Progenitor cell of endocrine pancreas (in vitro differentiated cells): ENCODE results near the gene MLIP. TPM values are rescaled to one million over a fixed set of nuclear protein-coding genes. Genes with fewer than 3 reads are reported as not detected.

Experiments
- DNase-seq: peaks from one replicate; pipeline ENCODE4 v3.0.0; 2021; ENCODE audit warnings: low spot score; ENCODE audit not compliant: unreplicated experiment
- H3K27ac Mint-ChIP-seq: 2 replicates; pipeline ENCODE4 v1.8.0; 2021; ENCODE audit warnings: mild to moderate bottlenecking, moderate library complexity, mixed read lengths
- H3K27me3 Mint-ChIP-seq: 2 replicates; pipeline ENCODE4 v1.8.0; 2021; ENCODE audit warnings: mixed read lengths
- H3K36me3 Mint-ChIP-seq: 2 replicates; pipeline ENCODE4 v1.8.0; 2022; ENCODE audit warnings: mixed read lengths; ENCODE audit not compliant: insufficient read depth
- H3K4me1 Mint-ChIP-seq: 2 replicates; pipeline ENCODE4 v1.8.0; 2021; ENCODE audit warnings: low read depth, mixed read lengths
- H3K4me3 Mint-ChIP-seq: 2 replicates; pipeline ENCODE4 v1.8.0; 2021; ENCODE audit warnings: low read depth, mild to moderate bottlenecking, moderate library complexity, mixed read lengths
- H3K9me3 Mint-ChIP-seq: 2 replicates; pipeline ENCODE4 v1.8.0; 2021; ENCODE audit warnings: low read depth, mixed read lengths
- CTCF ChIP-seq: fragments of 200-600 bp; sonication (generic); IDR thresholded peaks from one replicate; pipeline ENCODE4 v1.5.0; 2021; ENCODE audit warnings: antibody characterized with exemption, mild to moderate bottlenecking; ENCODE audit not compliant: unreplicated experiment
- total RNA-seq: library from RNA; stranded (reverse); gene quantifications from 2 replicates; pipeline ENCODE4 v1.2.1, GENCODE V29; 2021

The MLIP gene
- total RNA-seq, 1 donor from 2014 or later = not detected

- no peaks in the 10 kb centered on the region for H3K27me3 Mint-ChIP-seq
- no peaks in the 10 kb centered on the region for H3K9me3 Mint-ChIP-seq
- TF ChIP-seq CTCF = no peak
- H3K27ac Mint-ChIP-seq = no peak overlapping the region
- no peak for DNase-seq
- H3K4me1 Mint-ChIP-seq = no peaks in the 10 kb centered on the region
- no peak overlapping the region for H3K4me3 Mint-ChIP-seq
- H3K36me3 Mint-ChIP-seq = no peaks in the 10 kb centered on the region
These were observed 40.6 kb downstream of the MLIP start for GRCh38 chr6:54151861-54152260.

DNA sequence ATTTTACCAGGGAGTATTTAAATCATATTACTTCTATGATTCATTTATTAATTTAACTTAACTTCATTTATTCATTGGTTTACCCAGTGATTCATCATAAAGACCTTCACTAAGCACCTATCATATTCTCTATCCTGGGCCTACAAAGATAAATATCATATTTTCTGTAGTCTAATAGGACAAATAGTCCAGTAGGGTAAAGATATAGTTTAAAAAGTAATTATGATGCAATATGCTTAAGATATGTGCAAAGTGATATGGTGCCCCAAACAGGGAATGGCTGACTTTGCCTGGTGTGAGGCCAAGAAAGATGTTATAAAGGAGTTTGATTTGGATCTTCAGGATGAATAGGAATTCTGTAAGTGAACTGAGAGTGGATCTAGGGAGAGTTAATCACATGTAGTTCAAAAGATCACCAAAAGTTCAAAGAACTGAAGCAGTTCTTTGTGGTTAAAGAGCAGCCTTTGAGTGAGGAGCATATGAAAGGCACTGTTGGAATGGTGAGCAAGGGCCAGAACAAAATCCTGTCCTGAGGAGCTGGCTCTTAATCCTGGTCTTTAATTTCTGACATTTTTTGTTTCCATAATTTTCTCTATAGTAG, 45.5 kb downstream of the MLIP start:
- DNase-seq = no peak
- Mint-ChIP-seq H3K4me3 (no peak overlapping the region), H3K27ac (no peak overlapping the region), H3K9me3 (no peaks in the 10 kb centered on the region), H3K27me3 (no peaks in the 10 kb centered on the region), H3K4me1 (no peaks in the 10 kb centered on the region), H3K36me3 (no peaks in the 10 kb centered on the region)
- no peak for TF ChIP-seq CTCF

DNA sequence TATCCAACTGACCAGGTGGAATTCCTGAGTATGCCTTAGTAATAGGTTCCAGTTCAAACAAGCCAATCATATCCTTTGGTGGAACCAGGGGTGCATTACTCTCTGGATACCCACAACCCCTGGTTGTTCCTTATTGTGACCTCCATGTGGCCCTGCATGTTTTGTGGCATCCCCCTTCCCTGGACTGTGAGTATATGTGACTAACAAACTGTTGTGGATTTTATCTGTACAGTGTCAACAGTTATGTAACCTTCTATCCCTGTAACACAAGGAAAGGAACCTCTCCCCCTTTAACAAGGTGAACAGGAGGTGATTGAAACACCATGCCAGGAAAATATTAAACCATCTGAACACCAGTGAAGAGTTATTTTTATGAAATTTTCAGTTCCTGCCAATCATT, 46.2 kb downstream of the MLIP start:
- H3K36me3 Mint-ChIP-seq = no peaks in the 10 kb centered on the region
- no peak for TF ChIP-seq CTCF
- H3K4me1 Mint-ChIP-seq = no peaks in the 10 kb centered on the region
- H3K27me3 Mint-ChIP-seq = no peaks in the 10 kb centered on the region
- H3K9me3 Mint-ChIP-seq = no peaks in the 10 kb centered on the region
- H3K4me3 Mint-ChIP-seq = no peak overlapping the region
- H3K27ac Mint-ChIP-seq = no peak overlapping the region
- DNase-seq = no peak

- Mint-ChIP-seq H3K36me3 (no peaks in the 10 kb centered on the region), H3K9me3 (peaks cover 5% of the 10 kb centered on the region), H3K27me3 (no peaks in the 10 kb centered on the region), H3K4me1 (no peaks in the 10 kb centered on the region), H3K27ac (no peak overlapping the region), H3K4me3 (no peak overlapping the region)
- TF ChIP-seq CTCF = no peak
- no peak for DNase-seq
These were observed 61.8 kb downstream of the MLIP start for GRCh38 chr6:54173089-54173488.

- TF ChIP-seq CTCF = no peak
- H3K27ac Mint-ChIP-seq = no peak overlapping the region
These were observed 67.9 kb downstream of the MLIP start for GRCh38 chr6:54179152-54179551.

More at GRCh38 chr6:54179152-54179551, 67.9 kb downstream of the MLIP start:
- H3K9me3 Mint-ChIP-seq = peaks cover 5% of the 10 kb centered on the region
- H3K36me3 Mint-ChIP-seq = no peaks in the 10 kb centered on the region
- H3K4me1 Mint-ChIP-seq = no peaks in the 10 kb centered on the region
- no peak overlapping the region for H3K4me3 Mint-ChIP-seq
- H3K27me3 Mint-ChIP-seq = no peaks in the 10 kb centered on the region
- no peak for DNase-seq
